GM10266 (cell line): Measurements from ENCODE around the gene KCTD17.
A peak's percentile ranks its signal among the peaks of the same experiment; 100 is the strongest.

ENCODE experiments used
- DNase-seq: peaks from one replicate; pipeline ENCODE4 v3.0.0; 2012; ENCODE audit errors: extremely low spot score
- TF ChIP-seq, protein P1 (sequence below): IDR thresholded peaks from 2 replicates; pipeline ENCODE4 v1.5.1; 2012; ENCODE audit warnings: mild to moderate bottlenecking, low read depth; ENCODE audit not compliant: control insufficient read depth, insufficient read depth; ENCODE audit errors: missing control alignments

Gene KCTD17

DNA sequence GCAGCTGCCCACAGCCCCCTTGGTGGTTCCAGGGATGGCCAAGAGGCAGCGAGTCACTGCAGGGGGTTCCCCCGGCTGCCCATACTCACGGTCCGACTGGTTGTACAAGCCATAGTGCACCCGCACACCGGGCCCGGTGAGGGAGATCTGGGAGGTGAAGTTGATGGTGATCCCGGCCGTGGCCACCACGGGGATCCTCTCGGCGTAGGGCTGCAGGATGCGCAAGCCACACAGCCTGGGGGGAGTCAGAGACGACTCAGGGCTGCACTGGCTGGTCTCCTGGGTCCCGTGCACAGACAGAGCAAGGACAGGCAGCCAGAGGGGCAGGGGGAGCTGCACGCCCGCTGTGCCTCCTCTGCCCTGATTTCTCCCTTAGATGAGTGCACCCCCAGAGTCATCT lies 23.5 kb downstream of the KCTD17 start:
- TF ChIP-seq, protein P1, sequence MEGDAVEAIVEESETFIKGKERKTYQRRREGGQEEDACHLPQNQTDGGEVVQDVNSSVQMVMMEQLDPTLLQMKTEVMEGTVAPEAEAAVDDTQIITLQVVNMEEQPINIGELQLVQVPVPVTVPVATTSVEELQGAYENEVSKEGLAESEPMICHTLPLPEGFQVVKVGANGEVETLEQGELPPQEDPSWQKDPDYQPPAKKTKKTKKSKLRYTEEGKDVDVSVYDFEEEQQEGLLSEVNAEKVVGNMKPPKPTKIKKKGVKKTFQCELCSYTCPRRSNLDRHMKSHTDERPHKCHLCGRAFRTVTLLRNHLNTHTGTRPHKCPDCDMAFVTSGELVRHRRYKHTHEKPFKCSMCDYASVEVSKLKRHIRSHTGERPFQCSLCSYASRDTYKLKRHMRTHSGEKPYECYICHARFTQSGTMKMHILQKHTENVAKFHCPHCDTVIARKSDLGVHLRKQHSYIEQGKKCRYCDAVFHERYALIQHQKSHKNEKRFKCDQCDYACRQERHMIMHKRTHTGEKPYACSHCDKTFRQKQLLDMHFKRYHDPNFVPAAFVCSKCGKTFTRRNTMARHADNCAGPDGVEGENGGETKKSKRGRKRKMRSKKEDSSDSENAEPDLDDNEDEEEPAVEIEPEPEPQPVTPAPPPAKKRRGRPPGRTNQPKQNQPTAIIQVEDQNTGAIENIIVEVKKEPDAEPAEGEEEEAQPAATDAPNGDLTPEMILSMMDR: no peak
- DNase-seq: no peak

DNA sequence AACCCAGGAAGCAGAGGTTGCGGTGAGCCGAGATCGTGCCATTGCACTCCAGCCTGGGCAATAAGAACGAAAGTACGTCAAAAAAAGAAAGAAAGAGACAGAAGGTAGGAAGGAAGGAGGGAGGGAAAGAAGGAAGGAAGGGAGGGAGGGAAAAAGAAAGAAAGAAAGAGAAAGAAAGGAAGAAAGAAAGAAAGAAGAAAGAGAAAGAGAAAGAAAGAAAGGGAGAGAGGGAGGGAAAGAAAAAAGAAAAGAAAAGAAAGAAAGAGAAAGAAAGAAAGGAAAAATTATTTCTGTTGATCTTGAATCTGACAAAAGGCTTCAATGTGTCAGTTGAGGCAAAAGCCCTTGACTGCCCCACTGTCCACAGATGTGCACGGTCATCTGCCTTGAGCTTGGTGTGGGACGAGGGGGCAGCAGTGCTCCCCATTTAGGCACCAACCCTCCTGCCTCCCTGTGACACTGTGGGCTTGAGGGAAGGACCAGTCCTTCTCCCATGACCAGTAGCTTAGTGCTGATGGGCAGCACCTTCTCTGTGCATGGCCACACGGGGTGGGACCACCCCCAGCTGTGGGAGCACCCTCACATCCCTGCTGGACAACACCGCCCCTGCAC lies 24.4 kb downstream of the KCTD17 start:
- TF ChIP-seq, protein P1: no peak
- DNase-seq: no peak

DNA sequence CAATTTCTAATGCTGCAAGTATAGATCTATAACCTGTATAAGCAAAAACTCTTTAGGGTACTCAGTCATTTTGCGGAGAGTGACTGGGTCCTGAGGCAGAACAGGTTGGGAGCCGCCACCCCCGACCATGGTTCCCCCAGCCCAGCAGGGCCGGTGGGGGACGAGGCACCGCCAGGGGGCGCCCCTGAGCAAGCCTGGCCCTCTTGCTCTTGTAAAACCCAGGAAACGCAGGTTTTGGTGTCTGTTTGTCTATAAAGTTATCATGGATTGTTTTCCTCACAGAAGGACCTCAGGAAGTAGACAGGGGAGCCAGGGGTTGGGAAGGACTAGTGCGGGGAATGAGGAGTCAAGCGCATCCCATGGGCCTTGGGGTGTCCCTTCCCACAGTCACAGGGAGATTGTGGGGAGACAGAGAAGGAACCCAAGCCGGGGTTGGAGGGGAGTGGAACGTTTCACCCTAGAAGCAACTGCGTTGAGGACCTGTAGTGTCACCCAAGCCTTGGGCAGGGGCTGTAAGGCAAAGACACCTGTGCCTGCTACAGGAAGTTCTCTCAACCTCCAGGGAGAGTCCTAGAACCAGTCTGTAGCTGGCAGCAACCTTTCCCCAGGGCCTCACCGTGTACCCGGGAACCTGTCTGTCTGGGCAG lies 26.4 kb downstream of the KCTD17 start:
- DNase-seq: peak; percentile 90

DNA sequence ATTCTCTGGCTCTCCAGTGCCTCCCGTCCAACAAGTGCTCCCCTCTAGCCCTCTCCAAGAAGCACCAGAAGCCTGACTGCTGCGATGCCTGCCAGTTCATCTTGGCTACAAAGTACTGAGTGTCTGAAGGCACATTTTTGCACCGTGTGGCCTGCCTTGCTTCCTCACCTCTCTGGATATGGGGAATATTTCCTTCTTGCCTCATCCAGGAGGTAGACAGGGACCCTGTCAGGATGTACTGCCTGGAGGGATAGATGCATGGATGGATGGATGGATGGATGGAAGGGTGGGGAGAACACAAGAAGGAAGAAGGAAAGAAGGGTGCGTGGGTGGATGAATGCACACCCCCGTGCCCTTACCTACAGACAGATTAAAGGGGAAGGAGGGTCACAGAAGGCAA lies 27.6 kb downstream of the KCTD17 start:
- DNase-seq: no peak
- TF ChIP-seq, protein P1: no peak

More for the DNA sequence above, 26.4 kb downstream of the KCTD17 start:
- TF ChIP-seq, protein P1: peak; percentile 97

DNA sequence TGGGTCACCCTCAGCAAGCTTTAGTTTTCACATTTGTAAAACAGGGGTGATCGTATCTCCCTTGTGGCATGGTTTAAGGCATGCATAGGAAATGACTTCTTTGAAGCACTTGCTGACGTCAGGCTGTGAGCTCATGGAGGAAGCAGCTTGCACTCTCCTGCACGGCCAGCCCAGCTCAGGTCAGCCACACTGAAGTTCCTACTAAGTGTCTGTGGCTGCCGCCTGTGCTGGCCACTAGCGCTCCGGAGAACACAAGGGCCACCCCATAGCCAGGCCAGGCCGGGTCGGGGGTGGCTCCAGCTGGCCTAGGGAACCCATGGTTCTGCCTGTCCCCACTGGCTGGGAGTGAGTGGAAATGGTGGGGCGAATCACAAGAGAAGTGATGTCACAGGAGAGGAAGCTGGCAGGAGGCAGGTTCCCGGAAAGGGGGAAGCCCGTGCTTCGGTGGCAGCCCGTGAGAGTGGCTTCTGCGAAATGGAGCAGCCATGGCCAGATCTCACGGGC lies 28.2 kb downstream of the KCTD17 start:
- TF ChIP-seq, protein P1: no peak
- DNase-seq: no peak

DNA sequence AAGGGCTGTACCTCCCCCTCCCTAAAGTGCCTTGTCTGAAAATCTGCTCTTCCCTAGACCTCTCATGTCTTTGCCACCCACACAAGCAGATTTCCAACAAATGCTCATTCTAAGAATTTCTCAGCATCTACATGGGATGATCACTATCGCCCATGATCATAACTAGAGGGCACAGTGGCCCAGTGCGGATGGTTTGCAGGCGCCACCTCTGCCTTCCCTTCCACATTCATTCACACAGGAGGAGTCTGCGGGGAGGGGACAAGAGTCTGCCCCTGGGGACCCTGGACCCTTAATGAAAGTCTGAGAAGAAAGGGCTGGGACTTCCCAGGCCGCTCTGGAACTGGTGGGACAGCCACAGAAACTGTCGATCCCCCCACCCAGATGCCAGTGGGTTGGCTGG lies 28.9 kb downstream of the KCTD17 start:
- DNase-seq: no peak
- TF ChIP-seq, protein P1: no peak

DNA sequence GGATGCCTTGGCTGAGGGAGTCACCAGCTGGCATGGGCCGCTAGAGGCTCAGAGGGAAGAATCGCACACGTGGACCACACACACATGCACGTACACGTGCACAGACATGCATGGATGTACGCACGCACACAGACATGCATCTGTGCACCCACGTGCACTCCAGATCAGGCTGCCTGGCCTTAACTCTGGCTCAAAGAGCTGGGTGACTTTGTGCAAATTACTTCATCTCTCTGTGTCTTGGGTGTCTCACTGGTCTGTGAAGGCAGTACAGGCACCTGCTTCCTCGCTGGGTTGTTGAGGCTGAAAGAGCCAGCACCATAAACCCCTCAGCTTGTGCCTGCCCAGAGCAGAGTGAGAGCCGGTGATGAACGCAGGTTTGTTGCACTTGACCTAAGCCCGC lies 29.3 kb downstream of the KCTD17 start:
- TF ChIP-seq, protein P1: no peak
- DNase-seq: no peak
